IMR-90 (cell line): Measurements from ENCODE around the gene CLASRP. TPM values are rescaled to one million over a fixed set of nuclear protein-coding genes. Genes with fewer than 3 reads are reported as not detected.
A peak's percentile ranks its signal among the peaks of the same experiment; 100 is the strongest.
"Not testable (repeated sequence)": the region's sequence is repeated elsewhere in the genome, so short reads cannot be mapped to it uniquely, and the experiment has no call there.

Experiments used
- ATAC-seq: fragments of 200-7000 bp; cut with Tn5 transposase; 2 replicates; pipeline ENCODE4 v1.9.1; 2020; ENCODE audit warnings: low read depth, mild to moderate bottlenecking, moderate library complexity
- BruUV-seq: library from RNA; stranded (reverse); fragments of 400-500 nt; replicated peaks from 2 replicates; lab custom pipeline; 2021; lab: Mats Ljungman, UMichigan
- CTCF ChIA-PET: fragments of 300-600 bp; formaldehyde crosslinking; extraction: SDS; loops from one replicate; lab custom pipeline; 2021; ENCODE audit warnings: antibody characterized with exemption; lab: Yijun Ruan, JAX
- POLR2A ChIA-PET: fragments of 300-600 bp; sonication (Branson Sonifier 250); formaldehyde crosslinking; loops from one replicate; lab custom pipeline; 2022; ENCODE audit warnings: antibody characterized with exemption; ENCODE audit not compliant: unreplicated experiment; lab: Charles Lee
- DNase-seq: peaks from one replicate; pipeline ENCODE4 v3.0.0; 2013
- H2AFZ ChIP-seq: replicated peaks from 2 replicates; pipeline ENCODE3; 2013; ENCODE audit warnings: low read length, mild to moderate bottlenecking; ENCODE audit not compliant: poor library complexity
- H2AK5ac ChIP-seq: 2 replicates; pipeline ENCODE4 v1.6.1; 2013; ENCODE audit warnings: low read depth, low read length, inconsistent platforms
- H2AK9ac ChIP-seq: replicated peaks from 2 replicates; pipeline ENCODE3; 2013; ENCODE audit warnings: mild to moderate bottlenecking, low read depth, low read length, moderate library complexity; ENCODE audit not compliant: poor library complexity
- H2BK120ac ChIP-seq: 2 replicates; pipeline ENCODE4 v1.6.1; 2013; ENCODE audit warnings: low read depth, low read length, inconsistent platforms
- H2BK15ac ChIP-seq: 3 replicates; pipeline ENCODE4 v1.6.1; 2013; ENCODE audit warnings: low read depth, low read length, inconsistent platforms
- H2BK20ac ChIP-seq: 2 replicates; pipeline ENCODE4 v1.6.1; 2013; ENCODE audit warnings: low read depth, mild to moderate bottlenecking, inconsistent platforms, low read length, moderate library complexity
- H2BK5ac ChIP-seq: 2 replicates; pipeline ENCODE4 v1.6.1; 2013; ENCODE audit warnings: mild to moderate bottlenecking, low read depth, low read length, inconsistent platforms; ENCODE audit not compliant: poor library complexity, severe bottlenecking
- H3K14ac ChIP-seq: replicated peaks from 2 replicates; pipeline ENCODE4 v1.6.1; 2013; ENCODE audit warnings: low read depth, low read length, inconsistent platforms
- H3K18ac ChIP-seq: 2 replicates; pipeline ENCODE4 v1.6.1; 2013; ENCODE audit warnings: low read depth, low read length, control low read depth
- H3K23ac ChIP-seq: 2 replicates; pipeline ENCODE4 v1.6.1; 2013; ENCODE audit warnings: low read depth, low read length, inconsistent platforms
- H3K27ac ChIP-seq: 2 replicates; pipeline ENCODE4 v1.5.1; 2013; ENCODE audit warnings: mild to moderate bottlenecking, control low read depth, low read length; ENCODE audit not compliant: insufficient read depth
- H3K27me3 ChIP-seq: 2 replicates; pipeline ENCODE4 v1.6.1; 2013; ENCODE audit warnings: low read length; ENCODE audit not compliant: control insufficient read depth, insufficient read depth
- H3K36me3 ChIP-seq: 2 replicates; pipeline ENCODE4 v1.6.1; 2013; ENCODE audit warnings: low read length, mixed read lengths; ENCODE audit not compliant: control insufficient read depth, insufficient read depth
- H3K4ac ChIP-seq: 2 replicates; pipeline ENCODE4 v1.6.1; 2013; ENCODE audit warnings: low read depth, low read length, inconsistent platforms
- H3K4me1 ChIP-seq: 2 replicates; pipeline ENCODE4 v1.6.1; 2013; ENCODE audit warnings: low read length, mixed read lengths; ENCODE audit not compliant: control insufficient read depth, insufficient read depth
- H3K4me2 ChIP-seq: 2 replicates; pipeline ENCODE4 v1.6.1; 2013; ENCODE audit warnings: low read depth, mild to moderate bottlenecking, control low read depth, low read length, moderate library complexity
- H3K4me3 ChIP-seq: 2 replicates; pipeline ENCODE4 v1.5.1; 2013; ENCODE audit warnings: low read depth, mild to moderate bottlenecking, control low read depth, low read length, moderate library complexity; ENCODE audit not compliant: insufficient read depth
- H3K56ac ChIP-seq: 2 replicates; pipeline ENCODE4 v1.6.1; 2013; ENCODE audit warnings: low read length, inconsistent platforms; ENCODE audit not compliant: insufficient read depth; ENCODE audit errors: extremely low read depth
- H3K79me1 ChIP-seq, 2 experiments: 2 replicates each; pipeline ENCODE4 v1.6.1; 2013; ENCODE audit warnings: low read length in 2 of 2, inconsistent platforms in 1 of 2, low read depth in 1 of 2
- H3K9ac ChIP-seq: 2 replicates; pipeline ENCODE4 v1.6.1; 2013; ENCODE audit warnings: low read depth, low read length, control low read depth
- H3K9me1 ChIP-seq: 2 replicates; pipeline ENCODE4 v1.6.1; 2013; ENCODE audit warnings: low read length, inconsistent platforms; ENCODE audit not compliant: insufficient read depth
- H3K9me3 ChIP-seq: 2 replicates; pipeline ENCODE4 v1.6.1; 2013; ENCODE audit warnings: low read length; ENCODE audit not compliant: control insufficient read depth, insufficient read depth
- H4K20me1 ChIP-seq: 2 replicates; pipeline ENCODE4 v1.6.1; 2013; ENCODE audit warnings: low read length, inconsistent platforms; ENCODE audit not compliant: insufficient read depth
- H4K5ac ChIP-seq: 2 replicates; pipeline ENCODE4 v1.6.1; 2013; ENCODE audit warnings: mild to moderate bottlenecking, low read depth, low read length, control low read depth
- H4K8ac ChIP-seq, 2 experiments: 2 replicates each; pipeline ENCODE4 v1.6.1; 2013; ENCODE audit warnings: low read depth in 2 of 2, low read length in 2 of 2, control low read depth in 1 of 2, inconsistent platforms in 1 of 2
- H4K91ac ChIP-seq: 2 replicates; pipeline ENCODE4 v1.6.1; 2013; ENCODE audit warnings: low read depth, low read length, inconsistent platforms; ENCODE audit not compliant: insufficient read depth
- WGBS, 2 experiments: methylation state at CpG; one replicate each; pipeline versions ENCODE4 v1.1.5 to v1.1.7; 2013; ENCODE audit warnings: missing lambda C conversion rate in 2 of 2; ENCODE audit not compliant: insufficient read length in 1 of 2; ENCODE audit errors: extremely low coverage in 2 of 2; 5-methylcytosine and 5-hydroxymethylcytosine counted together
- dilution Hi-C: fragments of 300-500 bp; cut with HindIII; formaldehyde crosslinking; loops from one replicate; pipeline ENCODE4 v1.14.3; 2018; ENCODE audit warnings: low sequenced_read_pairs; ENCODE audit not compliant: unreplicated experiment
- in situ Hi-C: fragments of 300-500 bp; cut with MboI; formaldehyde crosslinking; loops from 3 replicates; pipeline ENCODE4 v1.14.3; 2019; ENCODE audit warnings: low sequenced_read_pairs, inconsistent platforms, mixed read lengths
- intact Hi-C: fragments of 100-400 bp; cut with micrococcal nuclease; formaldehyde crosslinking; loops from 2 replicates; pipeline ENCODE4 v1.10.0; 2022
- polyA plus RNA-seq, 3 experiments: library from polyadenylated mRNA; depleted of rRNA; stranded (reverse); fragments of >200 nt; gene quantifications; 2 replicates each; pipeline ENCODE4 v1.2.3, GENCODE V29; 2012; ENCODE audit warnings: low replicate concordance in 1 of 3
- total RNA-seq: library from RNA; depleted of rRNA; stranded (reverse); fragments of >200 nt; gene quantifications from 2 replicates; pipeline ENCODE4 v1.2.3, GENCODE V29; 2012

The CLASRP gene
- total and polyA plus RNA-seq, 2 of the 4 experiments (the other 2 are of a cell fraction): 19.9 to 31.7 TPM

DNA sequence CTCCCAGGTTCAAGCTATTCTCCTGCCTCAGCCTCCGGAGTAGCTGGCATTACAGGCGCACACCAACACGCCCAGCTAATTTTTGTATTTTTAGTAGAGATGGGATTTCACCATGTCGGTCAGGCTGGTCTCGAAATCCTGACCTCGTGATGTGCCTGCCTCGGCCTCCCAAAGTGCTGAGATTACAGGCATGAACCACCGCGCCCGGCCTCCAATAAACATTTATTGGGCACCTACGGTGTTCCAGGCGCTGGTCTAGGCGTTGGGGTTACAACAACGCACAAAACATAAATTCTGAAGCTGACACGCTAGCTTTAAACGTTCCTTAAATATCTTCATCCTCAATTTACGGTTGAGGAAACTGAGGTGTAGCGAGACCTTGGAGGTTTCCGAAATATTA, 38.2 kb upstream of the CLASRP start:
- dilution Hi-C loops: not testable (repeated sequence)

More for the DNA sequence above, 38.2 kb upstream of the CLASRP start:
- peak overlapping the region; percentile 47; the same call in 1 of the 2 replicates for H2BK120ac ChIP-seq
- H2BK20ac ChIP-seq, intact Hi-C loops, H4K20me1 ChIP-seq, H3K36me3 ChIP-seq, BruUV-seq, H3K9me3 ChIP-seq, H3K23ac ChIP-seq, H2AK9ac ChIP-seq, H3K4me1 ChIP-seq, POLR2A ChIA-PET, H2BK15ac ChIP-seq, DNase-seq, in situ Hi-C loops, H3K27me3 ChIP-seq, H3K56ac ChIP-seq, ATAC-seq: not testable (repeated sequence)
- CTCF ChIA-PET: interaction anchor here (2.5 kb wide), 1 partner anchor 17 kb away, joined by 8 read pairs; no protein-coding TSS in a partner anchor
- H4K91ac ChIP-seq: peak overlapping the region; percentile 92
- H3K79me1 ChIP-seq: peaks cover 14 to 15% of the 10 kb centered on the region in 2 experiments
- H3K27ac ChIP-seq: peak overlapping the region; percentile 29; the same call in 1 of the 2 replicates
- H2AFZ ChIP-seq: peak overlapping the region; percentile 96
- peak overlapping the region; percentile 57; the same call in 1 of the 2 replicates for H3K9ac ChIP-seq
- peak overlapping the region; percentile 97 for H3K4me2 ChIP-seq
- H3K4me3 ChIP-seq: peak overlapping the region; percentile 50; the same call in 1 of the 2 replicates
- H3K18ac ChIP-seq: peak overlapping the region; percentile 83
- H3K4ac ChIP-seq: peak overlapping the region; percentile 79; the same call in 1 of the 2 replicates
- peaks cover 11% of the 10 kb centered on the region; the same call in 1 of the 2 replicates for H3K9me1 ChIP-seq
- H2AK5ac ChIP-seq: peak overlapping the region; percentile 12; the same call in 1 of the 2 replicates
- H2BK5ac ChIP-seq: peak overlapping the region; percentile 63
- WGBS, 2 experiments: 63% methylated on average over 7 of the region's 19 CpGs; no CpG with 5 or more reads in 1 of the 2 experiments
- H4K5ac ChIP-seq: peak overlapping the region; percentile 91
- peak overlapping the region; percentile 88 for H3K14ac ChIP-seq
- H4K8ac ChIP-seq: peak overlapping the region; percentile 44 to 92; a peak in 3 of 4 replicates
